CD14-positive monocyte (primary cell): ENCODE data around the gene SH2D7. TPM values are rescaled to one million over a fixed set of nuclear protein-coding genes. Genes with fewer than 3 reads are reported as not detected.
A peak's percentile ranks its signal among the peaks of the same experiment; 100 is the strongest.

ENCODE experiments used
- DNase-seq, 3 donors: peaks; one replicate each; pipeline ENCODE4 v3.0.0-alpha.2; 2011 to 2022
- H2AFZ ChIP-seq: 2 replicates; pipeline ENCODE4 v1.6.0; 2012; ENCODE audit warnings: mild to moderate bottlenecking, low read depth, low read length, inconsistent platforms; ENCODE audit not compliant: insufficient read depth, poor library complexity, severe bottlenecking
- H3K27ac ChIP-seq, 2 donors: 1 replicate in 1 of 2; 2 replicates in 1 of 2; pipeline ENCODE4 v1.5.1; 2012 to 2013; ENCODE audit warnings: low read length in 2 of 2, control low read depth in 1 of 2, inconsistent platforms in 1 of 2, low read depth in 1 of 2, mild to moderate bottlenecking in 1 of 2
- H3K27me3 ChIP-seq, 2 donors: one replicate each; pipeline versions ENCODE4 v1.6.0 to v1.6.1; 2011 to 2013; ENCODE audit warnings: low read length in 2 of 2; ENCODE audit not compliant: control insufficient read depth in 2 of 2, insufficient read depth in 2 of 2
- H3K36me3 ChIP-seq, 2 donors: replicated peaks in 1 of 2; 1 replicate in 1 of 2; 2 replicates in 1 of 2; pipeline versions ENCODE4 v1.5.1 to v1.6.1; 2012 to 2013; ENCODE audit warnings: low read length in 2 of 2, control low read depth in 1 of 2, inconsistent platforms in 1 of 2, mild to moderate bottlenecking in 1 of 2; ENCODE audit not compliant: insufficient read depth in 2 of 2, control insufficient read depth in 1 of 2
- H3K4me1 ChIP-seq, 2 donors: 1 replicate in 1 of 2; 2 replicates in 1 of 2; pipeline versions ENCODE4 v1.5.1 to v1.6.1; 2012 to 2013; ENCODE audit warnings: low read length in 2 of 2, control low read depth in 1 of 2, inconsistent platforms in 1 of 2, mild to moderate bottlenecking in 1 of 2, moderate library complexity in 1 of 2; ENCODE audit not compliant: insufficient read depth in 2 of 2, control insufficient read depth in 1 of 2
- H3K4me2 ChIP-seq: replicated peaks from 2 replicates; pipeline ENCODE3; 2012; ENCODE audit warnings: low read length, moderate library complexity, mild to moderate bottlenecking; ENCODE audit not compliant: poor library complexity, severe bottlenecking; ENCODE audit errors: extremely low read depth
- H3K4me3 ChIP-seq, 3 experiments: fragments of 200-600 bp in 1 of 3; sonication (generic) in 1 of 3; replicated peaks in 1 of 3; 1 replicate in 2 of 3; 2 replicates in 1 of 3; pipeline ENCODE4 v1.5.1; 2011 to 2013; ENCODE audit warnings: low read length in 3 of 3, mild to moderate bottlenecking in 3 of 3, control low read depth in 2 of 3, low read depth in 2 of 3, inconsistent platforms in 1 of 3, moderate library complexity in 1 of 3
- H3K79me2 ChIP-seq: 2 replicates; pipeline ENCODE4 v1.6.0; 2012; ENCODE audit warnings: mild to moderate bottlenecking, control low read depth, inconsistent platforms, low read length, moderate library complexity; ENCODE audit not compliant: insufficient read depth
- H3K9ac ChIP-seq: 2 replicates; pipeline ENCODE4 v1.6.0; 2017; ENCODE audit warnings: low read length, mild to moderate bottlenecking; ENCODE audit not compliant: insufficient read depth, poor library complexity, severe bottlenecking
- H3K9me3 ChIP-seq, 2 donors: replicated peaks in 1 of 2; 1 replicate in 1 of 2; 2 replicates in 1 of 2; pipeline versions ENCODE4 v1.5.1 to v1.6.1; 2012 to 2013; ENCODE audit warnings: low read length in 2 of 2, control low read depth in 1 of 2; ENCODE audit not compliant: control insufficient read depth in 1 of 2, insufficient read depth in 1 of 2
- H4K20me1 ChIP-seq: 2 replicates; pipeline ENCODE4 v1.6.0; 2012; ENCODE audit warnings: mild to moderate bottlenecking, low read length, control low read depth, moderate library complexity; ENCODE audit not compliant: insufficient read depth
- H3K27ac Mint-ChIP-seq, 7 donors: one replicate each; pipeline ENCODE4 v1.8.0; 2020; ENCODE audit warnings: mild to moderate bottlenecking in 7 of 7, mixed read lengths in 7 of 7, moderate library complexity in 6 of 7, inconsistent platforms in 2 of 7
- H3K27me3 Mint-ChIP-seq, 3 donors: one replicate each; pipeline ENCODE4 v1.8.0; 2021 to 2022; ENCODE audit warnings: low read depth in 3 of 3, mild to moderate bottlenecking in 3 of 3, mixed read lengths in 3 of 3, moderate library complexity in 3 of 3, inconsistent platforms in 1 of 3
- H3K36me3 Mint-ChIP-seq, 2 donors: one replicate each; pipeline ENCODE4 v1.8.0; 2020; ENCODE audit warnings: mixed read lengths in 2 of 2, inconsistent platforms in 1 of 2, mild to moderate bottlenecking in 1 of 2
- H3K4me1 Mint-ChIP-seq: one replicate; pipeline ENCODE4 v1.8.0; 2020; ENCODE audit warnings: mild to moderate bottlenecking, mixed read lengths
- H3K4me3 Mint-ChIP-seq, 2 donors: one replicate each; pipeline ENCODE4 v1.8.0; 2020; ENCODE audit warnings: mild to moderate bottlenecking in 2 of 2, mixed read lengths in 2 of 2, moderate library complexity in 1 of 2
- H3K9me3 Mint-ChIP-seq, 7 donors: one replicate each; pipeline ENCODE4 v1.8.0; 2020 to 2022; ENCODE audit warnings: mixed read lengths in 7 of 7, mild to moderate bottlenecking in 6 of 7, moderate library complexity in 6 of 7, inconsistent platforms in 2 of 7
- CTCF ChIP-seq: fragments of 200-600 bp; IDR thresholded peaks from one replicate; pipeline ENCODE4 v1.8.0; 2022; ENCODE audit warnings: antibody characterized with exemption, mild to moderate bottlenecking
- WGBS: methylation state at CpG from one replicate; pipeline ENCODE4 v1.1.5; 2013; ENCODE audit warnings: missing lambda C conversion rate; ENCODE audit not compliant: insufficient coverage; 5-methylcytosine and 5-hydroxymethylcytosine counted together
- intact Hi-C, 2 donors: fragments of 100-400 bp; cut with micrococcal nuclease; formaldehyde crosslinking; loops; one replicate each; pipeline versions ENCODE4 v1.15.0 to v1.15.1; 2023
- polyA plus RNA-seq, 3 donors: library from polyadenylated mRNA; depleted of rRNA in 1 of 3; unstranded in 2 of 3; stranded (reverse) in 1 of 3; fragments of 300-500 nt in 2 of 3; fragments of >200 nt in 1 of 3; fragmentation: Illumina TruSeq in 2 of 3; gene quantifications; 1 replicate in 2 of 3; 2 replicates in 1 of 3; pipeline ENCODE4 v1.2.3, GENCODE V29; 2012 to 2021

SH2D7 gene
- polyA plus RNA-seq, 3 donors, result not detected

- 100% methylated on average over 3 of the region's 3 CpGs for WGBS
- H3K9me3 Mint-ChIP-seq, result no peaks in the 10 kb centered on the region
These were observed 50.0 kb downstream of the SH2D7 start for GRCh38 chr15:78142332-78142731.

GRCh38 chr15:78146425-78147154 lies 54.2 kb downstream of the SH2D7 start:
- WGBS, result 100% methylated on average over 2 of the region's 4 CpGs
- Histone ChIP-seq H3K27me3 (no peaks in the 10 kb centered on the region), H3K4me1 (peaks cover 19 to 32% of the 10 kb centered on the region in 2 donors), H3K9me3 (no peaks in the 10 kb centered on the region), H4K20me1 (no peaks in the 10 kb centered on the region), H2AFZ (no peak overlapping the region), H3K79me2 (peaks cover 32% of the 10 kb centered on the region), H3K9ac (no peak overlapping the region), H3K4me3 (no peak overlapping the region), H3K27ac (no peak overlapping the region), H3K4me2 (no peak overlapping the region), H3K36me3 (no peaks in the 10 kb centered on the region)
- H3K4me1 Mint-ChIP-seq, result peaks cover 30% of the 10 kb centered on the region
- no peak for DNase-seq
- H3K27me3 Mint-ChIP-seq, result peaks cover 0 to 5% (median 2%) of the 10 kb centered on the region in 3 donors
- H3K36me3 Mint-ChIP-seq, result peaks cover 0 to 2% of the 10 kb centered on the region in 2 donors
- H3K9me3 Mint-ChIP-seq, result no peaks in the 10 kb centered on the region
- intact Hi-C loops, result loop anchor here in 1 of 2 donors (5.0 kb wide), 1 partner anchor 291 kb away; the partner anchor contains the start of gene IREB2
- TF ChIP-seq CTCF, result no peak
- H3K27ac Mint-ChIP-seq, result peak overlapping the region in 1 of 7 donors; percentile 60
- H3K4me3 Mint-ChIP-seq, result no peak overlapping the region

More at GRCh38 chr15:78142332-78142731, 50.0 kb downstream of the SH2D7 start:
- Histone ChIP-seq H3K36me3 (no peaks in the 10 kb centered on the region), H3K27me3 (no peaks in the 10 kb centered on the region), H3K9me3 (no peaks in the 10 kb centered on the region), H3K4me2 (no peak overlapping the region), H3K4me1 (no peaks in the 10 kb centered on the region), H3K4me3 (no peak overlapping the region), H3K9ac (no peak overlapping the region), H3K27ac (no peak overlapping the region), H2AFZ (no peak overlapping the region), H4K20me1 (no peaks in the 10 kb centered on the region), H3K79me2 (no peaks in the 10 kb centered on the region)
- H3K36me3 Mint-ChIP-seq, result no peaks in the 10 kb centered on the region
- no peak for TF ChIP-seq CTCF
- H3K4me1 Mint-ChIP-seq, result peaks cover 4% of the 10 kb centered on the region
- H3K27me3 Mint-ChIP-seq, result peaks cover 0 to 2% (median 0%) of the 10 kb centered on the region in 3 donors
- no peak for DNase-seq
- peak overlapping the region in 2 of 7 donors; percentile 7 to 46 for H3K27ac Mint-ChIP-seq
- intact Hi-C loops, result no loop called here
- H3K4me3 Mint-ChIP-seq, result no peak overlapping the region
